GM18867 (cell line): ENCODE results near the gene GABRA6.
"Not testable (repeated sequence)": the region's sequence is repeated elsewhere in the genome, so short reads cannot be mapped to it uniquely, and the experiment has no call there.

Experiments used
- ATAC-seq: cut with Tn5 transposase; IDR thresholded peaks from one replicate; pipeline ENCODE4 v1.9.1; 2021; ENCODE audit warnings: mild to moderate bottlenecking, moderate library complexity; ENCODE audit not compliant: unreplicated experiment

The GABRA6 gene

DNA sequence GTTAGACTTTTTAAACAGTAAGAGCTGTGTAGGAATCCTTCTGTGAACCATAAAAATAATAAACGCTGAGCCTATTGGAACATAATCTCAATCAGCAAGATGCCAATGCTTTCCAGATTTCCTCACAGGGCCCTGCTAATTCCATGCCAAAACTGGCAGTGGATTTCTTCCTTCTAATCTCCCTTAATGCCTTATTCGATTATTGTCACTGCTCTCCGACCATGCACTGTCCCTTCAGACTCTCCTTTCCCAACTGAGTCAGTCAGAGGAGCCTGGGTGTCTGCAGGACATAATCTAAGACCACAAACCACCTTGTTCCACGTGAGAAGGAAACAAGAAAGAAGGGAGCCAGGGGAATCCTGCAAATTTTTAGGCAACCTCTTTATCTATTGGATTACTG, at the start of gene GABRA6:
Gene GABRA6 (plus strand): TSS at position 261 of the 400 bp plus-strand sequence. CDS start 269 bp downstream, outside the sequence.
- ATAC-seq, result no peak

DNA sequence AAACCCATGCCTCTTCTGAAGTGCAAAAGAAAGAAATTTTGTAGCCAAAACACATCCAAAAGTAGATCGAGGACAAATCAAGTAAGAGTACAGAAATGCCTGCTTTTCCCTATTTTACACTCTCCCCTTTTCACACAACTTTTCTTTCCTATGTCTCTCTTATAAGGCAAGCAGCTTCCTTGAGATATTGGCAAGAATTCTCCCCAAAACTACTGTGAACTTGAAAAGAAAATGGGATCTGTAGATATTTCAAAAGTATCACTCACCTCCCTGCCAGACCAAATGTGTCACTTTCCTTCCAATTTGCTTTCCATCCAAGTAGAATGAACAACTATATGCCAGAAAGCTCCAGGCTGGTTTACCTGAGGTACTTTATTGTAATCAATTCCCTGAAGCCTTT, 47.9 kb upstream of the GABRA6 start:
- ATAC-seq, result no peak

DNA sequence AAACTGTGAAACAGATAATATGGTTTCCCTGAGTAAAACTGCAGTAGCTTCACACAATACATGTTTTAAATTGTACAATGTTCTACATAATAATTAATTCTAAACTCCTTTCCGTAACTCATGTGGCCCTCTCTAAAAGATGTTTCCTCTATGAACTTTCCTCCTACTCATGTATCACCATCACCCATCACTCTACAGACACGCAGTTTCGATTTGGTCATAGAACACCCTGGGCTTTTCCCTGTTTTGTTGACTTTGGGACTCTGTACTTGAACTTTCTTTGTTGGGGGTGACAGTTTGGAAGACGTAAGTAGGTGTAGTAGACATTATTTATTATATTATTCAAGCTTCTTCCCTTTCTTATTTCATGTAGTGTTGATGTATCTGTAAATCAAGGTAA, 44.1 kb upstream of the GABRA6 start:
- no peak for ATAC-seq

DNA sequence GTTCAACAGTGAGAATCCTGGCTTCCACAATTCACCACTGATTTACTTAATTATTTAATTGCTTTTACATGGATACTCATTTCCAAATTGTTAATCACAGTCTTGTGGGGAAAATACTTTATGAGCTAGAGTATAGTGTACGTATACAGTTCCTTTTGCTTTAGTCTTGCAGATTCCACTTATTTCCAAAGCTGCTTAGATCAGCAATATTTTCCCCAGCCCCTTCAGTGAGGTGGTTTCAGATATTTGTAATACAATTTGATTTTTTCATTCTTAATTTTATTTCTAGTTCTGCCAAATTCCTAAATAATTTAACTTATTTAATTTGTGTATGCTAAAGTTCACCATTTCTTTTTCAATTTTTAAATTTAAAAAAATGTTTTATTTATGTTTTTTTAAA, 40.3 kb upstream of the GABRA6 start:
- no peak for ATAC-seq

DNA sequence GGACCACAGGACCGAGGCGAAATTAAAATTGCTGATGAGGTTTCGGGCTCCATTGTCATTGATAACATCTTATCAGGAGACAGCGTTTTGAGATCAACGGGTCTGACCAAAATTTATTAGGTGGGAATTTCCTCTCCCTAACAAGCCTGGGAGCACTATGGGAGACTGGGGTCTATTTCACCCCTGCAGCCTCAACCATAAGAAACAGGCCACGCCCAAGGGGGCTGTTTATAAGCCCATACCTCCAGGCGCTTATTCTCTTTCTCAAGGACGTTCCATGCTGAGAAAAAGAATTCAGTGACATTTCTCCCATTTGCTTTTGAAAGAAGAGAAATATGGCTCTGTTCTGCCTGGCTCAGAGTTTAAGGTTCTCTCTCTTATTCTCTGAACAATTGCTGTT, 33.6 kb upstream of the GABRA6 start:
- not testable (repeated sequence) for ATAC-seq

DNA sequence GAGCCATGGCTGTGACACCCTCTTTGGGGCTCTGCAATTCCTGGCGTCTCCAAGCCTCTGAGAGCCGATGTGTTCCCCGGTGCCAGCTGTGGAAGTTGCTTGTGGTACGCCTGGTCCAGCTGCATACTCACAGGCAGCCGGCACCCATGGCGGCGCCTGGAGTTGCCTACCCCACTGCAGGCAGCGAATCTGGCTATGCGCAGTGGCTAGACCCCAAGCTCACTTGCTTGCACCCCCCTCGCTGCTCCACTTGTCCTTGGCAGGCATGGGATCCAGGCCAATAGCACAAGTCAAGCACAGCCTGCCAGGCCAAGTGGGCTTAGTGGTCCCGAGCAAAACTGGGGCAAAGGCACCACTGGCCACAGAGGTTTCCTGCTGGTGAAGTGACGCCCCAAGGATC, 24.7 kb upstream of the GABRA6 start:
- ATAC-seq, result no peak

DNA sequence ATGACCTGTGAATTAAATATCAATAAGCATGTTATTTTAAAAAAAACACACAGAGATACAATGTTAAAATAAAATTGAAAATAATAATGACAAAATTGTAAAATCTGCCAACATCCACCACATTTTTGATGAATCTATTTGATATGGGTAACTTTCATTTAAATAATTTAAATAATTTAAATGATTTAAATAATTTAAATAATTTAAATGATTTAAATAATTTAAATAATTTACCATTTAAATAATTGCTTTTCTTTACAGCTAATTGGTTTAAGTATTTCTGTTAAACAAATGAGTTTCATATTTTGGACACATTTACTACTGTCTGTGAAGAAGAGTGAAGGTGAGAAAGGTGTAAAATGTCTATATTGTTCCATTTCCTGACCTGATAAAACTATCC, 22.1 kb upstream of the GABRA6 start:
- no peak for ATAC-seq

DNA sequence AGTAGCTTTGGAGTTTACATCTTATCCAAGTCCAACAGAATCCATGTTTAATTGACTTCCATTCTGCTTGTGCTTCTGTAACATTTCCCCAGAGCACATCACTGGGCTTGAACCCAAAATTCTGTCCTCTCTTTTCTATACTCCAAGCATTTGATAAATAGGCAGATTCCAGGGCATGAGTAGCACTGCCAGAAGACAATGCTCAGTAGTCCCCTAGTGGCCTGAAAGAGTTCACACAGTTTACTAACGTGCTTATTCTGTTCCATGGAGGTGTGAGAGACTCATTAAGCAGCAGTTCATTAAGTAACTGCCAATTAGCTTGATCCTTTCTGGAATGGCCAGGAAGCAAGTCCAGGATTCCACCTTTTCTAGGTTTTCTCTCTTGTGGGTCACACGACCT, 9.4 kb upstream of the GABRA6 start:
- peak; percentile 98 for ATAC-seq

DNA sequence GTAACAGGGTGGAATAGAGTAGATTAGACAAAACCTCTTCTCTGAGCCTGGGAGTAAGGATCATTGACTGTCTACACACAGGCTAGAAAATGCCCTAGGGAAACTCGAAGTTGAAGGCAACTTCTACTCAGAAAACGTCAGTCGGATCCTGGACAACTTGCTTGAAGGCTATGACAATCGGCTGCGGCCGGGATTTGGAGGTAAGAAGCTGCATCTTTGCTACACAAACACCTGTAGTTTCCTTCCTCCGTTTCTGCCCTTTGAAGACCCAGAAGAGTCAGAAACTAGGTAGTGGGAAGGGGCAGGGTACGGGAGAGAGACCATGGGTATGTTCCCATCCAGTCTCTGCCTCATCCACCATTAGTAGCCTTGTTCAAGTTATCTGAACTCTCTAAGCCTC, 628 bp downstream of the GABRA6 start:
- ATAC-seq, result no peak

DNA sequence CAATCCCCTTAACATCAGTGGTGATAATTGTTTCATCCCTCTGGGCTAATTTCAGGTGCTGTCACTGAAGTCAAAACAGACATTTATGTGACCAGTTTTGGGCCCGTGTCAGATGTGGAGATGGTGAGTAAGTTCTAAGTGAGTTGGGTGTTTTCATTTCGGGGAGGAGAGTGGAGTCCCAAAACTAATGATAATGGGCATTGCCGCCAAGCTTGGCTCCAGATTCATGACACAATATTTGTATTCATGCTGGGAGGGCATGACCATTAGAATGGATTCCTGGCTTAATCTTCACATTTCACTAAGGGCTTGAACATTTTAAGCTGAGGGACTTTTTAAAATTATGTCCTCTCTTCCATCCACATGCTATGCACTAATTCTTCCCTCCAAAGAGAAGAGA, 1.4 kb downstream of the GABRA6 start:
- ATAC-seq, result no peak

DNA sequence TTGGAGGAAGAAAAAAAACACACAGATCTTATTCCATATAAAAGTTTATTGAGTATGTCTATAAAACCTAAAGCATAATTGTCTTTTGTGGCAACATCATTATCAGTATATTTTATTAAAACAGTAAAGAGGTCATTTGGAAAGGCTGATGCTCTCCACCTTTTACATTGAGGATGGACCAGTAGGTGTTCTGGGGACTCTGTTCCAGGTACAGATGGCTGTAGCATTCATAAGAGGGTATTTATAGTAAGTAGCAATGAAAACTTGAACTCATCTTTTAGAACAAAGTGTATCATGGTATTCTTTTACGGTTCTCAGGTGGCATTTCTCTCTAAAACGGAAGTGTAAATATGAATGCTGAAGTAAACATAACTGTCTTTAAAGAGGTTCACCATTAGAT, 1.8 kb downstream of the GABRA6 start:
- no peak for ATAC-seq

DNA sequence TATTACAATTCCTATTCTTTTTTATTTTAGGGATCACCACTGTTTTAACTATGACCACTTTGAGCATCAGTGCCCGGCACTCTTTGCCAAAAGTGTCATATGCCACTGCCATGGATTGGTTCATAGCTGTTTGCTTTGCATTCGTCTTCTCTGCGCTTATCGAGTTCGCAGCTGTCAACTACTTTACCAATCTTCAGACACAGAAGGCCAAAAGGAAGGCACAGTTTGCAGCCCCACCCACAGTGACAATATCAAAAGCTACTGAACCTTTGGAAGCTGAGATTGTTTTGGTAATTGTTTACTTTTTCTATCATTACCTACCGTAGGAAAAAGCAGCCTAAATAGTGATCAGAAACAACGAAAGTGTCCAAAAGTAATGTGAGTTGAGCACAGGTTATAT, 6.4 kb downstream of the GABRA6 start:
- ATAC-seq, result no peak

DNA sequence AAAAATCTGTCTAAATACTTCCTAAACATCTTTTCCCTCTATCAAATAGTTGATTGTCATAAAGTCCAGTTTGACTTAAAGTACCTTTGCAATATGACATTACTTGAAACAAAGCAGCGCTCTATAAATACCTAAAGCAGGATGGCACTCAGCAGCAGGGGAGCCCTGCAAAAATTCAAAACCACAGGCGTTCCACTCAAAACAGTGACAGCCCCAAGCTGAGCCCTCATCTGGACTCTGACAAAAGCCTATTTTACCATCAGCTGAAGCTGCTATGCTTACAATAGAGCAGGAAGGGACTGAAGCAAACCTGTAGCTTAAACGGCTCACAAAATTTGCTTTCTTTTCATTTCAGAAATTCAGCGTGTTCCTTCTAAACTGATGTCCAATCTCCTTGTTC, 11.5 kb downstream of the GABRA6 start:
- no peak for ATAC-seq

DNA sequence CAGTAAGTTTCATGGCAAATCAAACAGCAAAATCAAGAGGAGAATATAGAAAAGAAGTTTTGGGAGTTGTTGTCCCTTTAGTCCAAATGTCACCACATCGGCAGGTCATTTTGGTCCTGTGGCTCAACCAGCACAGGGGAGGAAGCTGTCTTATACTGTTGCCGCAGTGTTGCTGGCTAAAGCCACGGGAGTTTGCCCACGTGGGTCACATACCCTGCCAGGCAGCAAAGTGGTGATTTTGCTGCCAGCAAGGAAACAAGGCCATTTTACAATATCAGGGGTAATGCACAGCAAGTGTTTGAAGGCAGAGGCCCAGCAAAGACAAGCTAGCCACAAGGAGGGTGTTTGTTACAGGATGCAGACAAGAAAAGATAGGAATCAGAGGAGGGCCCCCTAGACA, 14.5 kb downstream of the GABRA6 start:
- ATAC-seq, result no peak

DNA sequence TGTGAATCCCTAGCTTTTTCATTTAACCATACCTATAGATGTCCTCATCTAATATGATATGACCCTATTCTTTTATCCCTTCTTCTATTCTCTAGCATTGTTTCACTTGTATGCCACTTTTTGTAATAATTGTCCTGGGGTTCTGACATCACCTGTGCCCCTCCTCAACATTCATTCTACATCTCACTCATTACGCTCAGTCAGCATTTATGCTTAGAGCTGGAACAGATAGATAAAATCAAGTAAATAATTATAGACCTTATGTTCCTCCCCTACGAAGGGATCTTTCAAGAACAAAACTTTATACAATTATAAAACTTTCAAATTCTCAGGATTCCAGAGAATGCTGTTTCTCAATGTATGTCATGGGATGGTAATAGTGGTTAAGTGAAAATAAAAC, 18.0 kb downstream of the GABRA6 start:
- ATAC-seq, result no peak

DNA sequence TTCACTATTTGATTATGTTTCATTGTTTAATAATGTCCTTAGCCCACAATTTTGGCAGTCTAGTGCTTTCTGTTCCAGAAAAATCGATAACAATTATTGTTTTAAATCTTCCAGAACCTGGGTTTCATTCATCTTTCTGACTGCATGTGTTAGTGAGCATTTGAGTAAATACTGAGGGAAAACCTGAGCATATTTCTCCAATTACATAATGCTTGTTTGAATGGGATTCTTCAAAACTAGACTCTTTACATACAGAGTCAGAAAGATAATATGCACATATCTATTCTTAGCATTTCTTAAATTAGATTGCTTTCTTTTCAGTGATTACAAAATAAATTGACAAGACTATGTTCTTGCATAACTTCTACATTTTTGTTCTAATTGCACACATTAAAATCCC, 21.9 kb downstream of the GABRA6 start:
- ATAC-seq, result no peak

DNA sequence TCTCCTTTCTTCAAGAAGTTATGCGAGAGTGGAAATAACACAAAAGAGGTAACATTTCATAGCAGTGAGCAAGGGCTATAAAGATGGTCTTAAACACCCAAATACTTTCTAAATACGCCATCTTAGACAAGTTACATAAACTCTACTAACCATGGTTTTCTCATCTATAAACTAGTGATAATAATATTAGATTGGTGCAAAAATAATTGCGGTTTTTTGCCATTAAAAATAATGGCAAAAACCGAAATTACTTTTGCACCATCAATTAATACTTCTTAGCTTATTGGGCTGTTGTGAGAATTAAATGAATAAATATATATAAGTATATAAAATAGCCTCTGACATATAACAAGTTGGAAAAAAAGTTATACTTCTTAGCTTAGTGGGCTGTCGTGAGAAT, 23.7 kb downstream of the GABRA6 start:
- ATAC-seq, result no peak

DNA sequence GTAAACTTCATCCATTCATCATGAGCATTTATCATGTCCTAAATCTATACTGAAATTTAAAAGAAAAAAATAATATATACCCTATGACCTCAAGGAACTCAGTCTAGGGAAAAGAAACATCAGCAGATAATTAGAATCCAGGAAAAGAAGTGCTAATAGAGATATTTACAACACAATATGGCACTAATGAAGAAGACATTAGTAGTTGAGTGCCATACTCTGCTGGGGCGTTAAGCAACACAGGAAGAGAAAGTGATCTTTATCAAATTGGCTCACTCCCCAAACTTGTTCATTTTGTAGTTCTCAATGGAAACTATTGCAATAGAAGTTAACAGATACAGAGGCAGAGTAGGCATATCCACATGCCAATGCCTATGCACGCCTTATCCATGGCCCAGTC, 27.5 kb downstream of the GABRA6 start:
- ATAC-seq, result no peak

DNA sequence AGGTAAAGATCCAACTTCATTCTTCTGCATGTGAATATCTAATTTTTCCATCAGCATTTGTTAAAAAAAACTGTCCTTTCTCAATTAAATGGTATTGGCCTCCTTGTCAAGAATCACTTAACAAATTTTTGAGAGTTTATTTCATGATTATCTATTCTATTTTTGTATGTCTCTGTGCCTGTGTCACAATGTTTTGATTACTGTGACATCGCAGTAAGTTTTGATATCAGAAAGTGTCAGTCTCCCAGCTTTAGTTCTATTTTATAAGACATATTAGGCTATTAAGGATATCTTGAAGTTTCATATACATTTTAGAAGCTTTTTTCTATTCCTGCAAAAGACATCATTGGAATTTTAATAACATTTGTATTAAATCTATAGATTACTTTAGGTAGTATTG, 33.6 kb downstream of the GABRA6 start:
- no peak for ATAC-seq

DNA sequence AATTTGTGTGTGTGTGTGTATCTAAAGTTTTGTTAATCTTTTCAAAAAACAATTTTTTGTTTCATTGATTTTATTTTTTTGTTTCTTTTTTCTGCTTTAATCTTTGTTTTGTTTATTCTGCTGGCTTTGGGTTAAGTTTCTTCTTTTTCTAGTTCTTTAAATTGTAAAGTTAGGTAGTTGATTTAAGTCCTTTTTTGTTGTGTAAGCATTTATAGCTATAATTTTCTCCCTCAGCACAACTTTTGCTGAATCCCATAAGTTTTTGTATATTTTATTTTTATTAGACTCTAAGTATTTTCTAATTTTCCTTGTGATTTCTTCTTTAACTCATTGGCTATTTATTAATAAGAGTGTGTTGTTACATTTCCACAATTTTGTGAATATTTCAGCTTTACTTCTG, 34.9 kb downstream of the GABRA6 start:
- no peak for ATAC-seq

DNA sequence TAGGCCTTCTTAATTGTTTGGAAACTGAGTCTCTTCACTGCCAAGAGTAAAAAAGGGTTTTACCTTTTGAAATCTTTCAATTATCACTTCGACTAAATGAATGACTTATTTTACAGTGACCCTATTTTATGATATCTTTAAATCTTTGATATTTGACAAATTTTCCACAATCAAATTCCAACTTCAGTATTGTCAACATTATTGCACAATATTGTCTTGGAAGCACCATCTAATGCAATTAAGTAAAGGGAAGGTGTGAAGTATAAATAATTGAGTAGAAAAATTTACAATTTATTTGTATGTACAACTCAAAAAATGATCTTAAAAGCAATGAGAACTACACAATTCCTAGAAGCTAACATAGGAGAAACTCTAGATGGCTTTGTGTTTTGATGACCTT, 49.2 kb downstream of the GABRA6 start:
- no peak for ATAC-seq

DNA sequence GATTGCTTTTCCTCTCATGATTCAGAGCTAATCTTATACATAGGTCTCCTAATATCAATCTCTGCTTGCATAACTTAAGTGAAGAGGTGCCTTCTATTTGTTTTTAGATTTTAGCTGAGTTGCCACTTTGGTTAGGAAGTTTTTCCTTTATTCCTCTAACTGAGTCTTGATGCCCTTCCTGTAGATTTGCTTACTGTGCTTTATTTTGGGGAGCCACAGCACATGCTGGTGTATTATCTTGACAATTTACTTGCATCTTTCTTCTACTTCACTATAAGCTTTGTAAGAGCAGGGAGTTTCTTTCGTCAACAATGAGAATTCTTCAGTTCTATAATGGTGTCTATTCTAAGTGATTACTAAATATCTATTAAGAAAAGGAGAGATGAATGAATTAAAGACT, 54.9 kb downstream of the GABRA6 start:
- ATAC-seq, result no peak

DNA sequence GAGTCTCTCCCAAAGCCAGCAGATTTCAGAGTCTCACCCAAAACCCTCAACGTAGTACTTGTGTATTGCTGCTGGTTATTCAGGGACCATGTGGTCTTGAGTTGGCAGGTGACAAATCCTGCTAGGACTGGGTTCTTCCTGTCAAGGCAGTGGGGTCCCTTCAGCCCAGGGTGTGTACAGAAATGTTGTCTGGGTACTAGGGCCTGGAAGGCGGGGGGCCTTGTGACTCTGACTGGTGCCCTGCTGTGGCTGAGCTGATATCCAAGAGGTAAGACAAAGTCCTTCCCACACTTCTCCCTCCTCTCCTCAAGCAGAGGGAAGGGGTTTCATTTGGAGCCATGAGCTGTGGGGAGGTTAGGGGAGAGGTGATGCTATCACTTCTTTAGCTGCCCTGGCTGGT, 58.8 kb downstream of the GABRA6 start:
- ATAC-seq, result no peak

DNA sequence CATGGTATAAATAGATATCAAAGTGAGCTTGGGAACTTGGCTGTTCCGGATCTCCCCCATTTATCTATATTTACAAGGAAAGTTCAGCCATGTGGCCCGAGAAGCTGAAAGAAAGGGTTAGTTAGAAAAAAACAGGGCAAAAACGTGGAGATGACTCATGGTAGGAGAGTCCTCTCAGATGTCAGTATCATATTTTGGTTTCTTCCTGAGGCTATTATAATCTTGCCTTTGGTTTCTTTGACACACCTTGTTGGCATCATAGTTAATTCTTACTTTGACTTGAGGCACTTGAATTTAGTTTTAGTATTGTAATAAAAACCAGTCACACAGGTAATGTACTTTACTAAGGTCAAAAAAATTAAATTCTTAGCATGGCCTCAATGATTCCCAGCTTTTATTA, 59.9 kb downstream of the GABRA6 start:
- no peak for ATAC-seq
